ENCODE data around the gene TTC21B.

DNA sequence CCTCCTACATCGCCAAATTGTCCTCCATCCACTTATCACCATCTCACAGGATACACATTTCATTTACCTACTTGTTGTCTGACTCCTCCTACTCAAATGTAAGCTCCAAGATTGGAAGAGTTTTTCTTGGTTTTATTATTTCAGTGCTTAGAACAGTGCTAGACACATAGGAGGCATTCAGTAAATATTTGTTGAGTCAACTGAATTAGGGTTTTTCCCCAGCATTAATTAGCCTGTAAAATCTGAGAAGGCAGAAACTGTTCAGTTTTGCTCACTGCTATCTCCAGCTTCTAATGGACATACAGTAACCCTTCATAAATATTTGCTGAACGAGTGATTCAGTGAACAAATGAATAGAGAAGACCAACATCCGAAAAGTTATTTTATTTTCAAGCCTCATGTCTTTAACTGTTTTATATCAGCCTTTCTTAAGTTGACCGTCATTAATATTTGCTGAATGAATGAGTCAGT is 800 bp downstream of the TTC21B start:
- TF ChIP-seq, protein P1, sequence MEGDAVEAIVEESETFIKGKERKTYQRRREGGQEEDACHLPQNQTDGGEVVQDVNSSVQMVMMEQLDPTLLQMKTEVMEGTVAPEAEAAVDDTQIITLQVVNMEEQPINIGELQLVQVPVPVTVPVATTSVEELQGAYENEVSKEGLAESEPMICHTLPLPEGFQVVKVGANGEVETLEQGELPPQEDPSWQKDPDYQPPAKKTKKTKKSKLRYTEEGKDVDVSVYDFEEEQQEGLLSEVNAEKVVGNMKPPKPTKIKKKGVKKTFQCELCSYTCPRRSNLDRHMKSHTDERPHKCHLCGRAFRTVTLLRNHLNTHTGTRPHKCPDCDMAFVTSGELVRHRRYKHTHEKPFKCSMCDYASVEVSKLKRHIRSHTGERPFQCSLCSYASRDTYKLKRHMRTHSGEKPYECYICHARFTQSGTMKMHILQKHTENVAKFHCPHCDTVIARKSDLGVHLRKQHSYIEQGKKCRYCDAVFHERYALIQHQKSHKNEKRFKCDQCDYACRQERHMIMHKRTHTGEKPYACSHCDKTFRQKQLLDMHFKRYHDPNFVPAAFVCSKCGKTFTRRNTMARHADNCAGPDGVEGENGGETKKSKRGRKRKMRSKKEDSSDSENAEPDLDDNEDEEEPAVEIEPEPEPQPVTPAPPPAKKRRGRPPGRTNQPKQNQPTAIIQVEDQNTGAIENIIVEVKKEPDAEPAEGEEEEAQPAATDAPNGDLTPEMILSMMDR (IDR thresholded peaks at IDR 0.05 in 8 of 11, conservative IDR thresholded peaks at IDR 0.05 in 3 of 11): no peak
- TF ChIP-seq POLR2AphosphoS5 (IDR thresholded peaks at IDR 0.05): no peak
- TF ChIP-seq POLR2A (IDR thresholded peaks at IDR 0.05): no peak

Data from spleen (tissue), 7 donors.